Colon (tissue), 2 donors: Measurements from ENCODE around the gene CTDP1.

Experiments
- FAIRE-seq: peaks from 2 replicates; lab custom pipeline; 2012; peaks lifted over from hg19 to GRCh38; lab: Jason Lieb, UNC
- donor health status: control.
- donor health status: control.

Gene CTDP1

DNA sequence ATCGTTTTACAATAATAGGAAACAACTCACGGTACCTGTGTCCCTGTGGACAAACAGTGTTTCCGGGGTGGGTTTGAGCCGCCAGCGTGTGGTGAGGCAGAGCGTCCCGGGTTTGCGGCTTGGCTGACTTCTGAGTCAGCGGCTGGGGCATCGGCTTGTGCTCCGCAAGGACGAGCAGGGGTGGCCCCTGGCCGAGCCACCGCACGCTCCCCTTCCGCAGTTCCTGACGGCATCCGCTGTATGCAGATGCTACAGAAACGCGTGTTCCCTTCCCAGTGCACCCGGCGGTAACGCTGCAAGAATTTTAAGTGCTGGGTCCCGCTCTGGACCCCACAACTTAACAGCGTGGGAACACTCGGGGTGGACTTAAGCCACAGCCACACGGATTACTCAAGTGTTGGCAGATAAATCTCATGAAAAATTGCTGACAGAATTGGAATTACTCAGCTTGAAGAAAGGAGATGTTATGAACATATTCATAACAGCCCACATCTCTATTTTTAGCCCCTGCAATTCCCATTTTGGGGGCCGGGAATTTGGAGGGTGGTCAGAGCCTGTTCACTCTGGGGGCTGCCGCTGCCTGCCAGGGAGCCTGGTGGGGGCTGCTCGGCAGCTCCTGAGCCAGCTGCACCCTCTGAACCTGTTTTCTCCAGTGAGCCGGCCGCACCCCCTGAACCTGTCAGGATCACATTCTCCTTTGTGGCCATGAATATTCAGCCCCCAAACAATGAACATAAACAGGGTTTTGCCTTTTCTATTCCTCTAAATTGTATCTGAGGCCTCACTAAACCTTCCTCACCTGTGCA is 105.6 kb downstream of the CTDP1 start:
- FAIRE-seq = no peak

DNA sequence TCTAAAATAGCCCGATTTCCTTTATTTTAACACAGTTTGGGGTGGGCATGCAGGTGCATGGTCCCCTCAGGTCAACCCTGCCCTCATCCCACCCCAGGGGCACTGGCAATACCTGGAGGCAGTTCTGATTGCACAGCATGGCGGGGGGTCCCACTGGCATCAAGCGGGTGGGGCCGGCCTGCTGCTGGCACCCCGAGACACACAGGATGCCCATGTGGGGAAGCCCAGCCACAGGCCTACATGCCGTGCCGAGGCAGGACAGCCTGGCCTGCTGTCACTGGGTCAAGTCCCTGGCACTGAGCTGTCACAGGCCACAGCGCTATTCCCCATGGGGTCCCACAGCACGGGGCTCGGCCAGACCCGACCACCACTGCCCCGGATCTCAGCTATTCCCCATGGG is 106.2 kb downstream of the CTDP1 start:
- FAIRE-seq = no peak

DNA sequence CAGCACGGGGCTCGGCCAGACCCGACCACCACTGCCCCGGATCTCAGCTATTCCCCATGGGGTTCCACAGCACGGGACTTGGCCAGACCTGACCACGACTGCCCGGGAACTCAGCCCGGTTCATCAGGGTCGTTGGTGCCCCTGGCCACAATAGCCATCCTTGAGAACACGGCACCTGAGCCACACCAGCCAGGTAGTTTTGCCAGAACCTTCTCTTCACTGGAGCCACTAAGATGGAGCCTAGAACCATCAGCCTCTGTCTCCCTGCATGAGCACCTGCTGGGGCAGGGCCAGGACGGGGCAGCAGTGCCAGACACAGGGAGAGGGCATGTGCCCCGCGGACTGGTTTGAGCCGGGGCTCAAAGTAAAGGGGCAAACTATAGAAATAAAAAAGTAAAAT is 106.7 kb downstream of the CTDP1 start:
- no peak for FAIRE-seq

DNA sequence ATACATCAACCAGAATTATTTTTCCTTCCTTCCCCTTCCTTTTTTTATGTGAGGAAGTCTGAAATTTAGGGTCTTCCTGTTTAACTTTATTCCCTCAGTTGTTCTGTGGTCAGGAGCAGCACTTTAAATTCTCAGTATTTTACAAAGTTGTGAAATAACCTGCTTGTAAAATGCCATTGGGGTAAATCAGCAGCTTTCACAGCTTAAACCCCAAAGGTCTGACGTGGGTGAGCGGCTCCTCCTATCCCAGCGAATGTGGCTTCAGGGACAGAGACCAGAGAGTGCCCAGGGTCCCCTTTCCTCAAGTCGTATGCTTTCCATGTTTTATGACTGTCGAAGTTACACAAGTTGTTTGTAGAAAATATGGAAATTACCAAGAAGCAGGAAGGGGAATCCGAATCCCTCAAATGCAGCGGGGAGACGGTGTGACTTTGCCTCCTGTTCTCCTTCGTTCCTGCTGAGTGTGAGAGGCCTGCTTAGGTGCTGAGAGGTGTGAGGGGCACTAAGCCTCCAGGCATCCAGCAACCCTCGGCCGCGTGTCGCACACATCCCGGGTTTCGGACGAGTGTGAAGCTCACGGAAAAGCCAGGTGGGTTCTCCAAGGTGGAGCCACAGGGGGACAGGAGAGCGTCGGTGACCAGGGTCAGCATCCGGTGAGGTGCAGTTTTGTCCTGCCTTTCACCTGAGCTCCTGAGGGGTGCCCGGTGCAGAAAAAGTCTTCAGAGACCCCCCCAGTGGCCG is 107.4 kb downstream of the CTDP1 start:
- no peak for FAIRE-seq

DNA sequence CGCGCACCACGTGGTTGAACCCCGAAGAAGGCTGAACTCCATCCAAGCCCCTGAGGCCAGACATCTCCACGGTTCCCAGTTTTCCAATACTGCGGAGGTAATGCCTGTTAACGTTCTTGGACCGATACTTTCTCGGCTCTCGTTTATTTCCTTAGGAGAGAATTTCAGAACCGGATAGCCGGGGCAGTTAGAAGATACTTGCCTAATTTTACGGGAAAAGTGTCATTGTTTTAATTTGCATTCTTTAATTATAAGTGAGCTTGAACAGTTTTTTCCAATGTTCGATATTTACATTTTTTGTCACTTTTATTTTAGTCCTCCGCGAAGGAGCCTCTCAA is 107.9 kb downstream of the CTDP1 start:
- no peak for FAIRE-seq

DNA sequence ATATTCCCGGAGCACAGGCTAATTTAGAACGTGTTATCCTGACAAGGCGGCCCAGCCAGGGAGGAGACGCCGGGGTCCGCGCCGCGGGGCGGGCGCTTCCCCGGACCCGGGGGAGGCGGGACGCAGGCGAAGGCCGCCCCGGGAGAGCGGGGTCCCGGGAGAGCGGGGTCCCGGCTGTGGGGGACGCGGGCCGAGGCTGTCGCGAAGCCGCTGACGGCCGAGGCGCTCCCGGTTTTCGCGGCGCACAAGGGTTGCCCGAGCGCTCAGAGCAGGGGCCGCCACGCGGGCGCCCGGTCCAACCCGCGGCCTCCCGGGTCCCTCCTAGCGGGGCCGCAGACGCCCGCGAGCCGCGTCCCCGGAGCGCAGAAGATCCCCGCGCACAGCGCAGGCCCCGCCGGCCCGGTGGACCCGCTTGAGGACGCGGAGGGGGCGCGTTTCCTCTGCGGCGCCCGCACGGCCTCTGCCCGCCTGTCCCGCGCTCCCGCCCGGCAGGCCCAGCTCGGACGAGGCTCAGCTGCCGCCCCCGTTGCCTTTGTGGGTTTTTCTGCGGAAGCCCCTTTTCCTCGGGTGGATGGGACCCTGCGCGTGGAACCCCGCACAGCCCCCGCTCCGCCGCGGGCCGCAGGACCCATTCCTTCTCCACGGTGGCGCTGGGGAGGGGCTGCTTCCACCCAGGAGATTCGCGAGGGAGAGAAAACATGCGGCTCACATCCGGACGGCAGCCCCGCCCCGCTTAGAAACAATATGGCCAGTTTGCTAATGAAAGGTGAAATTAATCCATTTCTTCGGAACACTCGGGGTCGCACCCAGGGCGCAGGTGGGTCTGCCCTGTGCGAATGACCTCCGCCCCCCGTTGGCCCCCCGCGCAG is 108.5 kb downstream of the CTDP1 start:
- no peak for FAIRE-seq

DNA sequence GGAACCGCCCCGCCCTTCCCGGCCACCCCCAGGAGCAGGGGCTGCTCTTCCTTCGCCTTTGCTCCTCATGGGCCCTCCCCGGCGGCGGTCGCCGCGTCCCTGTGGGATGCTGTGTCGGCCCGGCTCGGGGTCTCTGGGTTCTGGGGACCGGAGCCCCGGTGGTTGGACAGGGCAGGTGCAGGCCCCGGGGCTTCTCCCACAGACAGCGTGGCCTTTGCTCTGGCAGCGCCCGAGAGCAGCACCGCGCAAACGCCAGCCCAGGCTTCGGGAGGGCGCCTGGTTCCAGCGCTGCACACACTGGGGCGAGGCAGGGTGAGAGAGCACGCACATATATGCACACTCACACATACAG is 109.1 kb downstream of the CTDP1 start:
- no peak for FAIRE-seq

DNA sequence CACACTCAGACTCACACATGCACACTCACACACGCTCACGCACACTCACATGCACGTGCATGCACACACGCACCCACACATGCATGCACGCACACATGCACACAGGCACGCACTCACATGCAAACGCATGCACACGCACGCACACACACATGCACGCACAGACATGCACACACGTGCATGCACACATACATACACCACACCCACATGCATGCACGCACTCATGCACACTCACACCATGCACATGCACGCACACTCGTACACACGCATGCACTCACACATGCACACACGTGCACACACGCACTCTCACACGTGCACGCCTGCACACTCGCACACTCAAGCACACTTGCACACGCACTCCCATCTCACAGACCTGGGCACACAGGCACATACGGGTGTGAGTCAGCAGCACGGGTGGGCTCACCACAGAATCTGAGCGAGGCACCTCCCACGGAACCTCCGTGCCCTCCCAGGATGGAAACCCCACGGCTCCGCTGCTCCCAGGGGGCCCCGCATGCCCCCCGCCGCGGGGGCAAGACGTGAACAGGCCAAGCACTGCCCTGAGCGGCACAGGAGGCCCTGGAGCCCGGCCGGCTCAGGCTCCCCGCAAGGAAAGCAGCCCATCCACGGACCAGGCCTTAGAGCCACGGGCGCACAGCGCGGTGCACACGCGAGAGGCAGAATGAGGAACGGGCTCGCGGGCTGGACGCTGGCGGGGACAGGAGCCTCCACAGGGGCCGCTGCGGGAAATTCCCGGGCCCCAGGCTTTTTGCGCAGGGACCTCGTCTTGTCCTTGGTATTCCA is 109.7 kb downstream of the CTDP1 start:
- FAIRE-seq = no peak

DNA sequence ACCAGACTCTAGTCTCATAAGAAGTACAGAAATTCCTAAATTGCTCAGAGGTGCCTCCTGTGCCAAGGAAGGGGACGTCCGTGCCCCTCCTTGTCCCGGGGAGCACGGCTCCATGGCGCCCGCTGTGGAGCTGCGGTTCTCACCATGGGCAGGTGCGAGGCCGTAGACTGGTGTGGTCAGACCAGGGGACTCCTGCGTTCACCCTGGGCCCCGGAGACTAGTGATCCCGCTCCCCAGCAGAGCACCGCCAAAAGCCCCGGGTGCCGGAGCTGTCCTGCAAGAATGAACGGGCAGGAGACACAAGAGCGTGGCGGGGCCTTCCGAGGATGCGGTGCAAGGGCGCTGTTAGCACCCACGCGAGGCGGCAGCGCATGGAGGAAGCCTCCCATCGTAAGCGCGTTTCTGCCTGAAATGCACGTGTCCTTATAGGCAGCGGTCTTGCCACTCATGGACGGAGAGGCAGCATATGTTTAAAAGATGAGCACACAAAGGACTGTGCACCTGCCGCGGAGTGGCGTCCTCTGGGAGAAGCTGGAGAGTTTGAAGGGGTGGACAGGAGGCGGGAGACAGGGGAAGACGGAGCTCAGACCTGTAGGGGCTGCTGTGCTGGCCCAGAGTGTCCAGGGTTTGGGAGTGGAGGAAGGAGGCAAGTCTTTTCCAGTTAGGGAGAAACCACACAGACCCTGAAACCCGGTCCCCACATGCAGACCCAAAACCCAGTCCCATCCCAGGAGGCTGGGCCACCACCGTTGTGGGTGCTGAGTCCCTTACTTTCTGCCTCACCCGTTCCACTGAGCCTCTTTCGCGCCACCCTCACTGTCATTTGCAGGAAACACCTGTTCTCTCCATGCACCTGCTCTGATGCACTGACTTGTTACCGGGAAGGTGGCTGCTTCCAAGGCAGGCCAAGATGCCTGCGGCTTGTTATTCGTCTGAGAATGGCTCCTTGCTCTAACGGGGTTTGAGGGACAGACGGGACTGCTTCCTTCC is 110.6 kb downstream of the CTDP1 start:
- FAIRE-seq = no peak

DNA sequence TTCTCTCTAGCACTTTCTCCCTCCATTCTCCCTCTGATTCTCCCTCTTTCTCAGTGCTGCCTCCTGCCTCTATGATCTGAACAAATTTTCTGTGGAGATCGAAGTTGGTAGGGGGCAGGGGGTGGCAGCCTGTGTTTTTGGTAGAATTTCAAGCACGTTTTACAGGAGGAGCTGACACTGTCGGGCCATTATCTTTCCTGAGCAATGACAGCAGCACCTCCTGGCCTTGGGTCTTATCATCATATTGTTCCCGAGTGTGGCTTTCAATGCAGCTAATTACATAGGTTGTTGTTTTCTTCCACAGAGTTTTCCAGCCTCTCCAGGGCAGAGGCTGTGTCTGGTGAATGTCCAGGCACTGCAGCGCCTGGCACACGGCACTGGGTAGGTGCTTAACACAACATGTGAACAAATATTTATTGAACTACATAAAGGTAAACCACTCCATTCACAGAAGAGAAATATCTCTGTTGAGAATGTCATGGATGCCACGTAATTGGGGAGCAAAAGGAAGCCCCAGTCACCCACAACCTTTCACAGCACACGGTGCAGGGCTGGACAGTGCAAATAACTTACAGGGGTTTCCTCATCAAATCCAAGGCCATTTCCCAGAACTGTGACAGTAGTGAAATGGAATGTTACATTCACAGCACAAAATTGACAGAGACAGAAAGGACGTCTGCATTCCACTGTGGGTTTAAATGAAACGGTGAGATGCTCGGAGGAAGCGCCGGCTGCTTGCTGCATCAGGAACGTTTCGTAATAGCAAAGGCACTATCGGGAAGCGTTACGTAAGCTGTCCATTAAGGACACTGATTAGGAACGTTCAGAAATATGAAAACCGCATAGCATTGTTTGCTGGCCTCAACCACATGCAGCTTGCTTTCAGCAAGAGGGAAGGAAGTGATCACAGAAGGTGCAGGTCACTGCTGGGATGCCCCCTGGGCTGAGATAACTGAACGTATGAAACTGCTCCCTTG is 111.7 kb downstream of the CTDP1 start:
- FAIRE-seq = no peak

DNA sequence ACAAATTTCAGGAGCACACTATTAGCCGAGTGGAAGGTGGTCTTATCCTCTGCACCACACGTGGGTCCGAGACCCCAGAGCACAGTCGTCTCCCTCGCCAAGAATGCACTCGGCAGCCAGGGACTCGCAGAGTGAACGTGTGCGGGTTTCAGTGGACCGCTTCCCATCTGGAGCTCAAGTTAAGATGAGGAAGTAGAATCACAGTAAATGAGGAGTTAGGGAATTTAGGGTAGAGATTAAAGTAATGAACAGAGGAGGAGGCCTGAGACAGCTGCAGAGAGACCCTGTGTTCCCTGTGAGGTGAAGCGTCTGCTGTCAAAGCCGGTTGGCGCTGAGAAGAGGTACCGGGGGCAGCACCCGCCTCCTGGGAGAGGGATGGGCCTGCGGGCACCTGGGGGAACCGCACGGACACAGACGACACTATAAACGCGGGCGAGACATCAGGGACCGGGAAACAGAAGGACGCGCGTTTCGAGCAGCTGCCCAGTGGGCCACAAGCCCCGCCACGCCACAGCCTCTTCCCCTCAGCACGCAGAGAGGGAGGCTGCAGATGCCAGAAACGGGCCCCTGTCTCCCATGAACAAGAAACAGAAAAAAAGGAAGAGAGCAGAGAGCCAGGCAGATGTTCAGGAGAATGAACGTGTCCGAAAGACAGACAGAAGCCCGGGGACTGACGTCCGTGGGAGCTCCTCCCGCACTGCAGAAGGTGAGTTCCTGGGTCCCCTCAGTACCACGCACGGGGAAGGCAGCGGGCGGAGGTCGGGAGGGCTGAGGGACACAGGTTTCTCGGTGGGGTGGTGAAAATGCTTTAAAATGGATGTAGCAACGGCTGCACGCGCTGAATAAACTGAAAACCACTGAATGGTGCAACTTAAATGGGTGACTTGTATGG is 112.7 kb downstream of the CTDP1 start:
- FAIRE-seq = no peak

DNA sequence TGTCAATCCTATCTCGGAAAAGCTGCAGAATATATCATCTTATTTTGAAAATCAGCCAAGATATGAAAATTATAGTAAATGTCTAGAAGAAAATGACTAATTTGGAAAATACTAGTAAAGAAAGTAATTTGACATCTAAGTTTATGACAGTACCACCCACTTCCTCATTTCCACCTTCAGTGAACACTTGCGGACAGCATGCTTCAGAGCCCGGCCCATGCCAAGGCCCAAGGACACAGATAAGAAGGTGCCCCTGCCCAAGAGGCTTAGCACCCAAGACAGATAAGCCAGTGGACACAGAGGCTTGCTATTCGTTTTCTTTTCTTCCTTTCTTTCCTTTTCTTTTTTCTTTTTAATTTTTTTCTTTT is 113.4 kb downstream of the CTDP1 start:
- FAIRE-seq = no peak

DNA sequence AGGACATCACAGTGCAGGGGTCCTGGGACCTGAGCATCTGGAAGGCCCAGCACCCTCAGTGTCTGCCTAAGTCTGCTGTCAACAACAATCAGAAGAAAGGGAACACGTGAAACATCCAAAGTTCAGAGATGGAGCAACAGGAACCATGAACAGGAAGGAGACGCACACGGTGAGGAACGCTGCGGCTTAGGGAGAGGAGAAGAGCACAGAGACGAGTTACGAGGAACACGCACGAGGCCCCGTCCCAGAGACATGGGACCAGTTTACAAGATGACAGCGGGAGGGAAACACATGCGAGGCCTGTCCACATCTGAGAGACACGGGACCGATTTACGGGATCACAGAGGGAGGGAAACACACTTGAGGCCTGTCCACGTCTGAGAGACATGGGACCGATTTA is 115.2 kb downstream of the CTDP1 start:
- no peak for FAIRE-seq

DNA sequence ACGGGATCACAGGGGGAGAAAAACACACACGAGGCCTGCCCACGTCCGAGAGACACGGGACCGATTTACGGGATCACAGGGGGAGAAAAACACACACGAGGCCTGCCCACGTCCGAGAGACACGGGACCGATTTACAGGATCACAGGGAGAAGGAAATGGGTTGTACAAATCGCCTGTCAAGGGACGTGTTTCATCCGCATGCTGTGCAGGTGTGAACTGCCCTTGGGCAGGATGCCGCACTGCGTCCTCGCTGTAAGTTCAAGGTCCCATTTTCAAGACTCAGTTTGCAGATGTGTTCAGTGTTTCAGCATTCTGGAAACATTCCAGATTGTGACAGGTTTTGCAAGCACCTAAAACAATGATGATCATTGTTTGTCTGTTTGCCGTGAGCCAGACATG is 115.8 kb downstream of the CTDP1 start:
- no peak for FAIRE-seq

DNA sequence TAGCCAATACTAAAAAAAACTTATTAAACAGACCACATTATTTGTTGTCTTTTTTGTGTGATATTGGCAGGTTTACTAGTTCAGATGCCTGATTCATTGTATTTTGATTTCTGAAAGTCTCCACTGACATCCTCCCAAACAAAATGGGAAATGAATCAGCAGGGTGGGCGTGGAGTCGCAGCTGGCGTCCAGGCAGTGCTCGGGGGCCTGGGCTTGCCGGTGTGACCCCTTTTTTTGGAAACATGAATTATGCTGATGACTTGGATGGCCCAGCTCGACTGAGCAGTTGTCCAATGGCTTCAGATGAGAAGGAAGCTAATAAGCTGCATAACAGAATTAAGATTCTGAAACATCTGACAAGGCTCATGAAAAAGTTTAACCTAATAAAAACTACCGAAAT is 116.4 kb downstream of the CTDP1 start:
- no peak for FAIRE-seq

DNA sequence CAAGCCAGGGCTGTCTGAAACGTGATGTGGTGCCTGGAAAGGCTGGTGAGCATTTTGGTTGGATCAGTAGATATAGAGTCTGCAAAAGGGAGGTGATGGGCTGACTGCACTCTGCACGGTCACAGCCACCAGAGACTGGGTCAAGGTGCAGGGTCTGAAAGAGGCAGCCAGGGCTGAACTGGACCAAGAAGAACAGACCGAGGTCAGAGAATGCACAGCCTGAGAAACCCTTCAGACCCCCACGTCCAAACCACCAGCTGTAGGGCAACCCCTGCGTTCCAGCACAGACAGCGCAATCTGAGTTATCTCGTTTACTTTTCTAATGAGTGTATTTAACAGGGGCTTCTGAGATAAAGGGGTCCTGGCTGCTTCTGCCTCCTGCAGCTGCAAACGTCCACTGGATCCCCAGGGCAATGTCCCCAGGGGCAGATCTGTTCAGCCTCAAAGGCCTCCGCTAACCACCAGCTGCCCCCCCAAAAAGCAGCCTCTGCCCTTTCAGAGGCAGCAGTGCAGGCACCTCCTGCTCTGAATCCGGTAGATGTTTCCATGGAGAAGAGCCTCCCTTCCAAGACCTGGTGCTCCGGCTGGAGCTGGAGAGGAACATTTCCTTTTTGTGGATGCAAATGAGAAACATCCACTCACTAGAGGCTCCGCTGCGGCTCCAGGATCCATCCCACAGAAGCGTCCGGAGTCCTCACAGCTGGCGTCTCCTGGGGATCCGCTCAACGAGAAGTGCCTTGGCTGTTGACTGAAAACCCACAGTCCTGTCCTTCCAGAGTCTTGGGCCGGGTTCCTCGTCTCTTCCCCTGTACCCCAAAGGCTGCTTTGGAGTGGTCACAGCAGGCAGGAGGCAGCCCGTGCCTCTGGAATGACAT is 117.2 kb downstream of the CTDP1 start:
- FAIRE-seq = no peak

DNA sequence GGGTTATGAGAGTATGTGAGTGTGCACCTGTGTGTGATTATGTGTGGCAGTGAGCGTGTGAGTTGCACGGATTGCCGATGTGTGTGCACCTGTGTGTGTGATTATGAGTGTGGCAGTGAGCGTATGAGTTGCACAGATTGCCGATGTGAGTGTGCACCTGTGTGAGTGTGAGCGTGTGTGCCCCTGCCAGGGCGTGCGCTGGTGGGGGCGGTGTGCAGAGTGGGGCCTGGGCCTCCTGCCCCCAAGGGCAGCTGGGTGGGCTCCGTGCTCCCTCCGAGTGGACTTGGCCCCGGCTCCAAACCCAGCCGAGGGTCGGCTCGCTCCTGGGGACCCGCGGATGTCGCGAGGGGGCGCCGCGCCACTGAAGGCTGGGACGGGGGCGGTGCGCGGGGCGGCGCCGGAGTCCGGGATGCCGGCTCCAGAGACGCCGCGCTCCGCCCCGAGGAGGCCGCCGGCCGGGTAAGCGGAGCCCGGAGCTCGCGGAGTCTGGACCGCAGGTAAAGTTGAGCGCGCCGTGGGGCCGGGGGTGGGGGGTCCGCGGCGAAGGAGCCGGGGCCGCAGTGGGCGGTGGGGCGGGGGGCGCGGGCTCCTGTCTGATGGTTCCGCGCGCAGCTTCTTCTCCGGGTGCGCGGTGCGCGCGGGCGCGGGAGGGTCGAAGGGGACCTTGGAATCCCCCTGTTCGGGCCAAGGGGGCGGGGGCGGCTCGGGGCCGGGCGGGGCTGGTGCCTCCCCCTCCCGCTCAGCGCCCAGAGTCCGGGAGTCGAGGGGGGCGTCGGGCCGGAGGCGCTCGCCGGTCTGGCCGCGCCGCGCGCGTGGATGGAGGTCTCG is 118.1 kb downstream of the CTDP1 start, which contains the start of gene KCNG2:
Gene KCNG2 (plus strand): TSS at position 421 of the 828 bp plus-strand sequence. CDS start 65,730 bp downstream, outside the sequence.
- no peak for FAIRE-seq
